Right forelimb (tissue), 1 donor: ENCODE data around the gene DNPEP.

Source experiments
- DNase-seq: peaks from one replicate; pipeline ENCODE4 v3.0.0-alpha.2; 2018

Gene DNPEP

GRCh38 chr2:219387306-219388120, at the start of gene DNPEP:
DNPEP (minus strand) TSS chr2:219387912; CDS start chr2:219387794, 118 bp downstream.
- DNase-seq: peak; percentile 98

DNA sequence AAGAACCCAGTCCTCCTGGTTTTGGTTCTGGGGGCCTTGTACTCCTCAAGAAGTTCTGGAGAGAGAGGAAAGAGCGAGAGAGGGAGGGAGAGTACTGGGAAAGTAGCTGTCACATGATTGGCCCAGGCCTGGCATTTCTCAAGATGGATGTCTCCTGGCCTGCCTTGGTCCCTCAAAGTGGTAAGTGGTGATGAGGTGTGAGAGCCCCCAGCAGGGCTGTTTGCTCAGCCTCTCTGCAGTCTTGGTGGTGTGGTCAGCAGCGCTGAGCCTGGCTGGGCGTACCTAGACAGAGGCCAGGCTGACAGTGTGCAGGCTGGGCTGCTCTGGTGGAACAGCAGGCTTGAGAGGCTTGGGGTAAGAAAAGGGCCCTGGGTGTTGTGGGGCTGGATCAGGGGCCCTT, 49.4 kb upstream of the DNPEP start:
- no peak for DNase-seq

GRCh38 chr2:219436491-219436890, 48.8 kb upstream of the DNPEP start:
- DNase-seq: peak; percentile 30

GRCh38 chr2:219435701-219436100, 48.0 kb upstream of the DNPEP start:
- peak; percentile 42 for DNase-seq

DNA sequence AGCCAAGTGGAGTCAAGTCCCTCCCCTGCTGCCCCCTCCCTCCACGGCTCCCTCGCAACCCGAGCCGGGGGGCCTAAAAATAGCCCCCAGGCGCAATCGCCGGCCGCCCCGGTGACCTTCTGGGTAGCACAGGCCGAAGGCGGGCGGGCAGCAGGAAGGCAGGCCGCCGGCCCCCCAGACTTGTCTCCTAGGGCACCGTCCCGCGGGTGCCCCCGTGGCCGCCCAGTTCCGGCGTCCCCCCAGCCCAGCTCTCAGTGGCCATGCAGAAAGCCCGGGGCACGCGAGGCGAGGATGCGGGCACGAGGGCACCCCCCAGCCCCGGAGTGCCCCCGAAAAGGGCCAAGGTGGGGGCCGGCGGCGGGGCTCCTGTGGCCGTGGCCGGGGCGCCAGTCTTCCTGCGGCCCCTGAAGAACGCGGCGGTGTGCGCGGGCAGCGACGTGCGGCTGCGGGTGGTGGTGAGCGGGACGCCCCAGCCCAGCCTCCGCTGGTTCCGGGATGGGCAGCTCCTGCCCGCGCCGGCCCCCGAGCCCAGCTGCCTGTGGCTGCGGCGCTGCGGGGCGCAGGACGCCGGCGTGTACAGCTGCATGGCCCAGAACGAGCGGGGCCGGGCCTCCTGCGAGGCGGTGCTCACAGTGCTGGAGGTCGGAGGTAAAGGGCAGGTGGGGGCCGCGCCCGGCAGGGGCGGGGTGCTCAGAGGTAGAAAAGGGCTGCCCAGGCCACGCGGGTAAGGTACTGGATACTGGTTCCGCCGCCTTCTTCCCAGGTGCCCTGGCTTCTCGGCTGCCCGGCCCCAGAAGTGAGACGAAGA, 47.2 kb upstream of the DNPEP start, which contains the start of gene SPEG:
TSS of gene SPEG (plus strand) at position 126 of the 808 bp plus-strand sequence. CDS start at position 261, 135 bp downstream.
- DNase-seq: peak; percentile 49

DNA sequence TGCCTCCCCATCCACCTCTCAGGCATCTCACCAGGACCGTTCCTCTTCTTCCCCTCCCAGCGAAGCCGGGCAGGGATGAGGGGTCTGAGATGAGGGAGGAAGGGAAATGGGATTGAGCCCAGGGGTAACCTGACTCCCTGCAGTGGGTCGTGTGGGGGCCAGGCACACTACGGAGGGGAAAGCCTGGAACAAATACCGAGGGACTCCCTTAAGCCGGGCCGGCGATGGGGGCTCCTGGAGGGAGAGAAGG, 46.7 kb upstream of the DNPEP start:
- DNase-seq: no peak

DNA sequence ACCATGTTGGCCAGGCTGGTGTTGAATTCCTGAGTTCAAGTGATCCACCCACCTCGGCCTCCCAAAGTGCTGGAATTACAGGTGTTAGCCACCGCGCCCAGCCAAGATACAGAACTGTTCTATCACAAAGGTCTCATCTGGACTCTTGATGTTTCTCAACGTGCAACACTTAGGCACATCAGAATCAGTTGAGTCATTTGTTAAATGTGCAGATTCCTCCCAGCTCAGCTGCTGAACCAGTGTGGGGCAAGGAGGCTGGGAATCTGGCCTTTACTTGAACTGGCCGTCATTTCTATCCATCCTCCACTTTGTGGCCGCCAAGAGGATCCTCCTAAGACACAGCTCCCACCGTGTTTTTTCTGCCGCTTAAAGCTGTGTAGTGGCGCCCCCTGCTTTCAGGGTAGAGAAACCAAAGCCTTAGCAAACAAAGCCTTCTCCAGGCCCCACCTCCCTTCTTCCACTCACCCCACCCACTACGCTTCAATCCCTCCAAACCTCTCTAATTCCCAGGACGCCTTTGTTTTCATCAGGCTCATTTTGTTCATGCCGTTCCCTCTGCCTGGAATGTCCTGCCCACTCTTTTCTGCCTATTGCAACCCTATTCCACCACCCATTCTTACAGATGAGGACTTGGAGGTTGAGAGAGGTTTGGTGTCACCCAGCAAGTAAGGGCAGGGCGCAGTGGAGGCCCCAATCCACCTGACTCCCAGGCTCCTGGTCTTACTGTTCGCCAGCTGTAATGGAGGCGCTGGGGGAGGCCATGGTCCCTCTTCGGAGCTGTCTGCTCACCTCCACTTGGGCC, 46.2 kb upstream of the DNPEP start:
- peak; percentile 37 for DNase-seq

- DNase-seq: peak; percentile 59
Observed at GRCh38 chr2:219430633-219431615, 43.2 kb upstream of the DNPEP start.

- peak; percentile 12 for DNase-seq
Observed at GRCh38 chr2:219429958-219430606, 42.4 kb upstream of the DNPEP start.

DNA sequence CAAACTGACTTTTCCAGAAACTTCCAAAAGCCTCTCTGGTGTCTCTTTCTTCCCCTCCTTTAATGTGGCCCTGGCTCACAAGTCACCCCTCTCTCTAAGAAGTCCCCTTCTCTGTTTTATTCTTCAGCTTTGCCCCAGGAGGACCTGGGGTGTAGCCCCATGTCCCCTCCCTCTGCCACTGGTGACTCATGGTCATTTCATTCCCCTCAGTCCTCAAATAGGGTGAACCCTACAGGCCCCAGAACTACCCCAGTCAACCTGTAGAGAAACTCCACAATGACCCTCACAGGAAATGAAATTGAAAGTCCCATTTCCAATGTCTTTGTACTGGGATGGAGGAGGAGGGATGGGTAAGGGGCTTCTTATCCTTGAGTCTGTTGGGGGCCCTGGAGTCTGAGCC, 40.8 kb upstream of the DNPEP start:
- peak; percentile 30 for DNase-seq

DNA sequence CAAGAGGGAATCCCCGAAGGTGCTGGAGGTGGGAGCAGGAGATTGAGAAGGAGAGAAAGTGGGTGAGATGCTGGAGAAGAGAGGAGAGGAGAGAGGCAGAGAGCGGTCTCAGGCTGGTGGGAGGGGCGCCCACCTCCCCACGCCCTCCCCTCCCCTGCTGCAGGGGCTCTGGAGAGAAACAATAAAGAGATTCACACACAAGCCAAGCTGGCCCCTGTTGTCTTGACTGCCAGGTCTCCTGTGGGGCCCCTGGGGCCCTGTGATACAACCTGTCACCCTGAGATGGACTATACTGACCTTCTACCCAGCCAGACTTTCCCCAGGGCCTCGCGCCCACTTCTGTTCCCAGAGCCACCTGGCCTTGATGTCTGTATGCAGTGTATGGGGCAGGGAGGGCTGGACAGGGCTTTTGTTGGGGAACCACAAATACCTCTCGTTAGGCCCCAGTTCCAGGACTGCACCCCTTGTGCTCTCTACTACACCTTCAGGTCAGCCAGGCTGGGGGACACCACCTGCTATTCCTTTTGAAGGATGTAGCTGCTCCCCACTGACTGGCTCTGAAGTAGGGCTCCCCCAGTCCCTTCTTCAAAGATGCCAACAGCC, 38.9 kb upstream of the DNPEP start:
- DNase-seq: peak; percentile 13

DNA sequence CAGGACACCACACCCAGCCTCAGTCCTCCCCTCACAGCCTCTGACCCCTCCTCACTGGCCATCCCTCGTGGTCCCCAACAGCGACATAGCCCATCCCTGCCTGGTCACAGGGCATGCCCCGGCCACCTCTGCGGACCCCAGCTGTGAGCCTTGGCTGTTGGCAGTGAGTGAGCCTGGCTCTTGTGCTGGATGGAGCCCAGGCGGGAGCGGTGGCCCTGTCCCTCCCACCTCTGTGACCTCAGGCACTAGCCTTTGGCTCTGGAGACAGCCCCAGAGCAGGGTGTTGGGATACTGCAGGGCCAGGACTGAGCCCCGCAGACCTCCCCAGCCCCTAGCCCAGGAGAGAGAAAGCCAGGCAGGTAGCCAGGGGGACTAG, 38.3 kb upstream of the DNPEP start:
- DNase-seq: peak; percentile 27

GRCh38 chr2:219425238-219426067, 37.7 kb upstream of the DNPEP start:
- peak; percentile 35 for DNase-seq

DNA sequence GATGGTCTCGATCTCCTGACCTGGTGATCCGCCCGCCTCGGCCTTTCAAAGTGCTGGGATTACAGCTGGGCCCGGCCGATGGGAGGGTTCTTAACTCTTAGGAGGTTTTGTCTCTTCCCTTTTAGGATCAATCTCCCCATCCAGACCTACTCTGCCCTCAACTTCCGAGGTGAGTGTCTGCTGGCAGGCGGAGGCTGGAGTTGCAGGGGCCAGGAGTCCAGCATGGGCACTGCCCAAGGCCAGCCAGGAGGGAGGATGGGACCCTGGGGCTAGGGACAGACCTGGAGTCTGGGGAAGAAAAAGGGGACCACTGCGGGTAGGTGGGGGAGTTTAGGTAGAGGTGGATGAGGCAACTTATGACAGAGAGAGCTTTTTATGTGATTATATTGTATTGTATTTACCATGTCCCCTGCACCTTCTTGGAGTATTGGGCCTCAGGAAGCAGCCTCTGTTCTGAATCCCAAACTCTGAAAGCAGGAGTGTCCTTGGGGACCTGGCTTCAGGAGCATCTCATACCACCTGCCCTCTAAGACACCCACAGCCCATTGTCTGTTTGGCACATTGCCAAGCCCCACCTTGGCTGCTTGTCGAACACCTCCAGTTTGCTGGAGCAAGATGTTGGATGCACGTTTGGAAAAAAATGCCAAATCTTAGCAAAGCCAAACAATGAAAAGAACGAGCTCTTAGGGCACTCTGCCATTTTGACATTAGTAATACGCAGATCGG, 36.1 kb upstream of the DNPEP start:
- DNase-seq: peak; percentile 49

DNA sequence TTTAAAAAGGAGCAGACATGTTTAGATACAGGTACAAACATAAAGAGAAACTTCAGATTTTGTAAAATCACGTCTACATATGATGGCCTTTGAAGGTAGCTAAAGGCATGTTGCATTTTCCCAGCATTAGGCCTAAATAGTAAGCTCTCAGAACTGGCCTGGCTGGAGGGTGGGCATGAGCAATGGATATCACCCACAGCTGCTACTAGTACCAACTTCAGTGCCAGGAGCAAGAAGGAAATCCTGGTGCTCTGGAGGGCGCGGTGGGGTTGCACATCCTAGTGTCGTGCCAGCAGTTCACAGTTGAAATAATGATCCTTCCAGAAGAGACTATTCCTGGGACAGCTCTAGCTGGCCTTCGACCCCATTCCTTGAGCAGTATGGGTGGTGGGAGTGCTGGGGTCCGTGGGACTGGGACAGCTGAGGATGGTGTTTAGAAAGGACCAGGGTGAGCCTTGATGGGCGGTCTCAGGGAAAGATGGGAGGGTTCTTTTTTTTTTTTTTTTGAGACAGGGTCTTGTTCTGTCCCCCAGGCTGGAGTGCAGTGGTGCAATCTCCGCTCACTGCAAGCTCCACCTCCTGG, 35.3 kb upstream of the DNPEP start:
- peak; percentile 37 for DNase-seq

- DNase-seq: peak; percentile 21
Observed at GRCh38 chr2:219421323-219421722, 33.6 kb upstream of the DNPEP start.

- peak; percentile 13 for DNase-seq
Observed at GRCh38 chr2:219420687-219421086, 33.0 kb upstream of the DNPEP start.

GRCh38 chr2:219419331-219420197, 31.9 kb upstream of the DNPEP start:
- DNase-seq: peak; percentile 30
